Omental fat pad (tissue), 4 donors: ENCODE results near the gene PARN. TPM values are rescaled to one million over a fixed set of nuclear protein-coding genes. Genes with fewer than 3 reads are reported as not detected.

Experiments used
- ATAC-seq: fragments of 150-250 bp; one replicate; pipeline ENCODE4 v1.9.1; 2016; ENCODE audit warnings: mild to moderate bottlenecking, moderate library complexity; ENCODE audit not compliant: low FRiP score
- DNase-seq: peaks from one replicate; pipeline ENCODE4 v3.0.0-alpha.2; 2019; ENCODE audit warnings: low spot score
- total RNA-seq, 4 donors: library from RNA; depleted of rRNA; stranded (reverse); fragments of >200 nt; gene quantifications; one replicate each; pipeline ENCODE4 v1.1.0, GENCODE V29; 2016
- TF ChIP-seq, protein P1 (sequence below), 3 donors: fragments of 450-650 bp; IDR thresholded peaks; one replicate each; pipeline ENCODE4 v1.5.1; 2016 to 2017; ENCODE audit warnings: antibody characterized with exemption in 3 of 3, mild to moderate bottlenecking in 3 of 3, moderate library complexity in 2 of 3

PARN gene
- total RNA-seq, 4 donors from 2014 or later = 23.0 to 34.8 (median 26.4) TPM

- TF ChIP-seq, protein P1, sequence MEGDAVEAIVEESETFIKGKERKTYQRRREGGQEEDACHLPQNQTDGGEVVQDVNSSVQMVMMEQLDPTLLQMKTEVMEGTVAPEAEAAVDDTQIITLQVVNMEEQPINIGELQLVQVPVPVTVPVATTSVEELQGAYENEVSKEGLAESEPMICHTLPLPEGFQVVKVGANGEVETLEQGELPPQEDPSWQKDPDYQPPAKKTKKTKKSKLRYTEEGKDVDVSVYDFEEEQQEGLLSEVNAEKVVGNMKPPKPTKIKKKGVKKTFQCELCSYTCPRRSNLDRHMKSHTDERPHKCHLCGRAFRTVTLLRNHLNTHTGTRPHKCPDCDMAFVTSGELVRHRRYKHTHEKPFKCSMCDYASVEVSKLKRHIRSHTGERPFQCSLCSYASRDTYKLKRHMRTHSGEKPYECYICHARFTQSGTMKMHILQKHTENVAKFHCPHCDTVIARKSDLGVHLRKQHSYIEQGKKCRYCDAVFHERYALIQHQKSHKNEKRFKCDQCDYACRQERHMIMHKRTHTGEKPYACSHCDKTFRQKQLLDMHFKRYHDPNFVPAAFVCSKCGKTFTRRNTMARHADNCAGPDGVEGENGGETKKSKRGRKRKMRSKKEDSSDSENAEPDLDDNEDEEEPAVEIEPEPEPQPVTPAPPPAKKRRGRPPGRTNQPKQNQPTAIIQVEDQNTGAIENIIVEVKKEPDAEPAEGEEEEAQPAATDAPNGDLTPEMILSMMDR (IDR thresholded peaks at IDR 0.05) = no peak
- ATAC-seq (no peak), DNase-seq (no peak)
These were observed 67.2 kb downstream of the PARN start for GRCh38 chr16:14562691-14563491.

GRCh38 chr16:14560523-14560922, 69.5 kb downstream of the PARN start:
- DNase-seq (no peak), ATAC-seq (no peak)
- TF ChIP-seq, protein P1 (IDR thresholded peaks at IDR 0.05) = no peak

DNA sequence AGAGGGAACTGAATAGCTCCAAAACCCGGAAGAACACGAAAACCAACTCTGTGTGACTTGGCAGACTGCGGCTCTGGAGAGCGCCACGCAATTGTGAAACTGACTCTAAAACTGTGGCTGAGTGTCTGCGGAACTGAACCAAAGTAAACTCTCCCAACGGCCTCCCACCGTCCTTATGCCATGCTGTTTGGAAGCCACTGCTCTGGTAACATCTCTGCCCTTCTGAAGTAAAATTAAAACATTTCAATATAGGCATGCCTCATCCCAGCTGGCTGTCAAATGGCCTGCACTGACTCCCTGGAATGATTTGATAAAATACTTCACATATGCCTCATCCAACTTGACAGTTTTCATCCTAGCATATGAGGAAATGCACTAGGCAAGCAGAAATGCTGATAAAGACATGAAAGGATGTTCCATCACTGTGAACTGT, 70.2 kb downstream of the PARN start:
- DNase-seq (no peak), ATAC-seq (peak; percentile 80)
- TF ChIP-seq, protein P1 (IDR thresholded peaks at IDR 0.05) = no peak

DNA sequence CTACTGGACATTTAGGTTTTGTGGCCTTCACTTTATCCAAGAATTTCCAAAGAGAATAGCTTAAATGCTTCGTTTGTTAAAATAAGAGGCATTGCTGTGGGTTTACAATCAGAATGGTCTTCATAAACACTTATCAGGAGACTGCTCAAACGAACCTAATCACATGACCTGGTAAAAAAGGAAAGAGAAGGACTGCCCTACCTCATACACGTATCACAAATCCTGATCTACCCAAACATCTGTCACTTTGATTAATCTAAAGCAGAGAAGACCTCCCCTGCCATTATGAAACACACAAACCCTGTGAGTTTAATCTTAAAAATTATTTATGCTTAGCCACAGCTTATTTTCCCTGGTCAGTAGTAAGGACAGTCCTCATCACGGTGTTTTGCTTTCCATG, 76.6 kb downstream of the PARN start:
- TF ChIP-seq, protein P1 (IDR thresholded peaks at IDR 0.05) = no peak
- ATAC-seq = no peak

DNA sequence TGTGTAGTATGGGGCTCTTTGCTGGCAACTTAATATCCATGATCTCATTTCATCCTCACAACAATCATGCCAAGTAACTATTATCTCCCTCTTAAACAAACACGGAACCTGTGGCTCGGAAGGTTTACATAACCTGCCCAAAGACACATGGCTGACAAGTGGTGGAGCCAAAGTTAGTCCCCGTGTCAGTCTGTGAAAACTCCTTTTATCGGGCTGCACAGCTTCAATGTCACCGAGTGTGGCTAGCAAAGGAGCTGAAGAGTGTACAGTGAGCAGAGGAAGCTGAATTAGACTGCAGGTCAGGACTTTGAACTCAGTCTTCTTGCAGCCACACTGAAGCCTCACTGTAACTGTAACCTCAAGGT, 80.3 kb downstream of the PARN start:
- no peak for DNase-seq
- ATAC-seq = no peak
- TF ChIP-seq, protein P1 (IDR thresholded peaks at IDR 0.05) = no peak

More for the DNA sequence above, 76.6 kb downstream of the PARN start:
- no peak for DNase-seq

- TF ChIP-seq, protein P1 (IDR thresholded peaks at IDR 0.05) = no peak
- DNase-seq (no peak), ATAC-seq (no peak)
These were observed 80.9 kb downstream of the PARN start for GRCh38 chr16:14548933-14549788.
